Nephron progenitor cell (in vitro differentiated cells): ENCODE measurements around the gene FECH.
A peak's percentile ranks its signal among the peaks of the same experiment; 100 is the strongest.
"Not testable (repeated sequence)": the region's sequence is repeated elsewhere in the genome, so short reads cannot be mapped to it uniquely, and the experiment has no call there.

Experiments
- DNase-seq: peaks from one replicate; pipeline ENCODE4 v3.0.0; 2021
- H3K27ac Mint-ChIP-seq: 2 replicates; pipeline ENCODE4 v1.8.0; 2021; ENCODE audit warnings: mild to moderate bottlenecking, moderate library complexity, mixed read lengths
- H3K27me3 Mint-ChIP-seq: 2 replicates; pipeline ENCODE4 v1.8.0; 2021; ENCODE audit warnings: mild to moderate bottlenecking, low read depth, mixed read lengths; ENCODE audit not compliant: poor library complexity
- H3K36me3 Mint-ChIP-seq: 2 replicates; pipeline ENCODE4 v1.8.0; 2021; ENCODE audit warnings: low read depth, mixed read lengths
- H3K4me1 Mint-ChIP-seq: 2 replicates; pipeline ENCODE4 v1.8.0; 2021; ENCODE audit warnings: mixed read lengths
- H3K4me3 Mint-ChIP-seq: 2 replicates; pipeline ENCODE4 v1.8.0; 2021; ENCODE audit warnings: mild to moderate bottlenecking, moderate library complexity, mixed read lengths
- H3K9me3 Mint-ChIP-seq: 2 replicates; pipeline ENCODE4 v1.8.0; 2021; ENCODE audit warnings: mild to moderate bottlenecking, moderate library complexity, mixed read lengths
- TF ChIP-seq, protein P1 (sequence below): fragments of 200-600 bp; sonication (generic); IDR thresholded peaks from 2 replicates; pipeline ENCODE4 v1.5.0; 2021; ENCODE audit warnings: antibody characterized with exemption

FECH gene

GRCh38 chr18:57533006-57533867 lies 53.3 kb downstream of the FECH start:
- Mint-ChIP-seq H3K9me3 (no peaks in the 10 kb centered on the region), H3K4me1 (peaks cover 58% of the 10 kb centered on the region), H3K27me3 (peaks cover 62% of the 10 kb centered on the region), H3K36me3 (no peaks in the 10 kb centered on the region), H3K4me3 (peak overlapping the region; percentile 75), H3K27ac (peak overlapping the region; percentile 31)
- peak; percentile 53 for DNase-seq
- TF ChIP-seq, protein P1, sequence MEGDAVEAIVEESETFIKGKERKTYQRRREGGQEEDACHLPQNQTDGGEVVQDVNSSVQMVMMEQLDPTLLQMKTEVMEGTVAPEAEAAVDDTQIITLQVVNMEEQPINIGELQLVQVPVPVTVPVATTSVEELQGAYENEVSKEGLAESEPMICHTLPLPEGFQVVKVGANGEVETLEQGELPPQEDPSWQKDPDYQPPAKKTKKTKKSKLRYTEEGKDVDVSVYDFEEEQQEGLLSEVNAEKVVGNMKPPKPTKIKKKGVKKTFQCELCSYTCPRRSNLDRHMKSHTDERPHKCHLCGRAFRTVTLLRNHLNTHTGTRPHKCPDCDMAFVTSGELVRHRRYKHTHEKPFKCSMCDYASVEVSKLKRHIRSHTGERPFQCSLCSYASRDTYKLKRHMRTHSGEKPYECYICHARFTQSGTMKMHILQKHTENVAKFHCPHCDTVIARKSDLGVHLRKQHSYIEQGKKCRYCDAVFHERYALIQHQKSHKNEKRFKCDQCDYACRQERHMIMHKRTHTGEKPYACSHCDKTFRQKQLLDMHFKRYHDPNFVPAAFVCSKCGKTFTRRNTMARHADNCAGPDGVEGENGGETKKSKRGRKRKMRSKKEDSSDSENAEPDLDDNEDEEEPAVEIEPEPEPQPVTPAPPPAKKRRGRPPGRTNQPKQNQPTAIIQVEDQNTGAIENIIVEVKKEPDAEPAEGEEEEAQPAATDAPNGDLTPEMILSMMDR, result no peak

DNA sequence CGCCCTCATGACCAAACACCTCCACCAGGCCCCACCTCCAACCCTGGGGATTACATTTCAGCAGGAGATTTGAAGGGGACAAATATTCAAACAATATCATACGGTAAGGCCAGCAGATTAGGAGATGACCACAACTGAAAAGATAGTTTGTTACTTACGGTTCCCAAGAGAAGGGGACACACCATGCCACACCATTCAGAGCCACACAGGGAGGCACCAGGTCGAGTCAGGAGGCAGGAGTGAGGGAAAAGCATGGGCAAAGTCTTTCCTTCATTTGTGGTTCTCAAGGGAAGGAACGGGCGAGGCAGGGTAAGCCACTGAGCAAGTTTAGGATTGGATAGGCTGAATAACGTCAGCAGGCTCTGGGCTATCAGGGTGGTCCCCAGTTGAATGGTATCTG lies 57.4 kb downstream of the FECH start:
- TF ChIP-seq, protein P1, result no peak
- Mint-ChIP-seq H3K4me3 (no peak overlapping the region), H3K27ac (peak overlapping the region; percentile 85), H3K27me3 (peaks cover 59% of the 10 kb centered on the region), H3K9me3 (peaks cover 16% of the 10 kb centered on the region), H3K36me3 (peaks cover 11% of the 10 kb centered on the region), H3K4me1 (peaks cover 45% of the 10 kb centered on the region)
- no peak for DNase-seq

DNA sequence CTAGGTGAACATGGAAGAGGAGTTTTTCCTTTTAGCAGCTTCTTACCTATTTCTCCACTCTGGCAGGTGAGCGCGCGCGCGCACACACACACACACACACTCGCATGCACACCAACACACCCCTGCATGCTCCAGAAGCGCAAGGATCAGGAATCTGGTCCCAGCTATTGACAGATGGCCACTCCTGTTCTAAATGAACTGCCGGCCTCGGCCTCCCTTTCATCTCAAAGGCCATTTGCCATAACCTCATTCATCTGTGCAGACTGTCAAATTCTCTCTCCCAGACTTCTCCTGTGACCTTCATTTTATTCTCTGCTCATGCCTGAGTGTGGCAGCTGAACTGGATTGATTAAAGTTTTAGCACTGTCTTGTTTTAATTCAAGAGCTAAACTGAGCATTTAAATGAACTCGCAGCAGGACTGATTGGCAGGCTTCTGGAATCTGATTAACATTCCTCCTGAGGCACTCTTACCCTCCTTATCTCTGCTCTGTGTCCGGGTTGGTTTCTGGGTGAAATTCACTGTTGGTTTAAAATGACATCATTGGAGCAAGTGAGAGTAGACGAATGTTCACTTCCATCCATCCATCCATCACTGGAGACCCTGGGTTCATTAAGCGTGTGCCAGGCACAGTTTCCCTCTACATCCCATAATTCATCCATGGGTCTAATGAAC lies 58.8 kb downstream of the FECH start:
- H3K4me1 Mint-ChIP-seq, result peaks cover 30% of the 10 kb centered on the region
- peak overlapping the region; percentile 32 for H3K4me3 Mint-ChIP-seq
- peaks cover 13% of the 10 kb centered on the region for H3K36me3 Mint-ChIP-seq
- no peak for DNase-seq
- H3K9me3 Mint-ChIP-seq, result peaks cover 23% of the 10 kb centered on the region
- TF ChIP-seq, protein P1, result no peak
- peaks cover 63% of the 10 kb centered on the region for H3K27me3 Mint-ChIP-seq
- H3K27ac Mint-ChIP-seq, result no peak overlapping the region

GRCh38 chr18:57523171-57523956 lies 63.1 kb downstream of the FECH start:
- Mint-ChIP-seq H3K27ac (no peak overlapping the region), H3K4me1 (peaks cover 10% of the 10 kb centered on the region), H3K36me3 (peaks cover 13% of the 10 kb centered on the region), H3K9me3 (peaks cover 23% of the 10 kb centered on the region), H3K27me3 (peaks cover 37% of the 10 kb centered on the region), H3K4me3 (no peak overlapping the region)
- TF ChIP-seq, protein P1, result no peak
- no peak for DNase-seq

DNA sequence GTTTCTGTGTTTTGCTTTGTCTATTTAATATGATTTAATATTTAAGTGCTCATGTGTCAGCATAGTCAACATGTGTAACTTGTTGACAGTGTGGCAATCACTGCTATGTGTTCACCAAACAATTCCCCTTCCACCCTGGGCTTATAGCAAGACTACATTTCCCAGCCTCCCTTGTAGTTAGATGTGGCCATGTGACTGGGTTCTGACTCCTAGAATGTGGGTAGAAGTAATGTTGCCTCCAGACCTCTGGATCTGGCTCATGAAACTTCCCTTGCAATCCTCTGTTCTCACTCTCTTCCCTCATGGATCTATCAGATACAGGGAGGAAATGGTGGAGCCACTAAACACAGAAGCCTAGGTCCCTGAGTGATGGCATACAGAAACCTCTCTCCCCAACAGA lies 64.2 kb downstream of the FECH start:
- not testable (repeated sequence) for H3K27ac Mint-ChIP-seq, H3K4me1 Mint-ChIP-seq, H3K4me3 Mint-ChIP-seq, DNase-seq
- Mint-ChIP-seq H3K9me3 (peaks cover 23% of the 10 kb centered on the region), H3K27me3 (peaks cover 33% of the 10 kb centered on the region), H3K36me3 (peaks cover 13% of the 10 kb centered on the region)
